ENCODE results near the gene RER1. TPM values are rescaled to one million over a fixed set of nuclear protein-coding genes. Genes with fewer than 3 reads are reported as not detected.
A peak's percentile ranks its signal among the peaks of the same experiment; 100 is the strongest.

The RER1 gene
- total RNA-seq, 1 experiment from 2014 or later: 57.3 TPM

GRCh38 chr1:2353551-2354438 is 37.8 kb upstream of the RER1 start:
- DNase-seq (ENCODE audit: low spot score): no peak

DNA sequence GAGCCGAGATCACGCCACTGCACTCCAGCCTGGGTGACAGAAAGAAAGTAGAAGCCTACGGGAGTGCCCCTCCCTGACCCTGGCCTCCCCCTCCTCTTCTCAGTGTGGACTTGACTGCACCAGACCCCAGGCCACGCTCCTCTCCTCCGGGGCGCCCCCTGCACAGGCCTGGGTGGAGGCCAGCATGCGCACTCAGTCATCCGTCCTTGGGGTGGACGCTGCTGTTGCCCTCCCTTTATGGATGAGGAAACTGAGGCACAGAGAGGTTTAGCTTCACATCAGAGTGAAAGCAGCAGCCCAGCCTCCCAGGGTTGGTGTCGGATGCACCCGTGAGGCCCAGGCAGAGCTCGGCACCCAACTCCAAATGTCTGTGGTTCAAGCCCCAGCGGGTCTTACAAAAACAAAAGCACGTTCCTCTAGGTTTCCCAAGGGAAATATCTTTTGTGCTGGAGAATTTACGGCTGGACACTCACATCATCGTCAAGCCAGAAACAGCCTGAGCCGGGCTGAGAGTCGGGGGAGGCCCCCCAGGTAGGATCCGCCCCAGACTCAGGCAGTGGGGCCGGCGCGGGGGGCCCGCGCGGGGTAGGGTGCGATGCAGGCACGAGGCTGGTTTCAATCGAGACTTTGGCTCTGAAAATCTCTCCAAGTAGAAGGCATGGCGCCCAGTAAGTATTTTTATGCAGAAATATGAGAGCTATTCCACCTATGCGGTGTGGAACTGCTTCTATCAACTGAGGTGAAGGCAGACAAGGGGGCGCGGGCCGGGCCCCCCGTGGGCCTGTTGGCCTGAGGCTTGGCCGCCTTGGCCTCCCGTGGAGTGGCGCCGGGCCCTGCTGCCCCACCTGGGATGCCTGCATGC is 36.9 kb upstream of the RER1 start:
- no peak for DNase-seq (ENCODE audit: low spot score)

DNA sequence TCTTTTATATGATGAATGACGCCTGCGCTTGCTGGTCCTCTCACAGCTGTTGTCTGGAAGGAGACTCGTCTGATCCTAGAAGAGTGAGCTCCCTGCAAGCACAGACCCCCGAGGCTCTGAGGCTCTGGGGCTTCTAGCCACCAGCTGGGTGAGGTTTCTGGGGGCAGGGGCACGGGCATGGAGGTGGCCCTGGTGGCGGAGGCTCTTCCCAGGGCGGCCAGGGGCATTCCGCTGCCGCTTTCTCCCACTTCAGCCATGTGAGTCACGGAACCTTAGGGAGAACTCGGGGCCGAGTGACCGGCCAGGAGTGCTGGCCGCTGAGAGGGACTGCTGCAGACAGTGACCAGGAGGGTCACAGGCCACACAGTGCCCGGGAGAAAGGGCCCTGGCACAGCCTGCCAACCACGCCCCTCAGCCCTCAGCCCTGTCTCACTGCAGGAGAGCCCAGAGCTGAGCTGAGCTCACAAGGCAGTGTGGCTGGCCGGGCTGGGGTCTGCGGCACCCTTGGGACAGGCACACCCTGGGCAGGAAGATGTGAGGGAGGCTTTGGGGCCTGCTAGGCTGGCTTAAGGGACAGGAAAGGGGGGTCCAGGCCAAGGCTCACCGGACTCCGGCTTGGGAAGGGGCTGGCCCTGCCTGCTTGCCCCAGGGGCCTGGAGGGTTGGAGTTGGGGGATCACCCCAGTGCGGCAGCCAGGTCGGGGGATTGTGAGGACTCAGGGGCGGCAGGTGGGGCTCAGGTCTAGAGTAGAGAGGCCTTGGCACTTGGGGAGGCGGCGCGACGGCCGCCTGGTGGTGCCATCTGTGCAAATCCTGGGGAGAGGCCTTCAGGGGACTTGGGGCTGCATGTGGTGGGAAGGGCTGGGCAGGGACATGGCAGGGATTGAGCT is 36.0 kb upstream of the RER1 start:
- DNase-seq (ENCODE audit: low spot score): no peak

- no peak for DNase-seq (ENCODE audit: low spot score)
Observed at GRCh38 chr1:2356401-2356800, 35.2 kb upstream of the RER1 start.

DNA sequence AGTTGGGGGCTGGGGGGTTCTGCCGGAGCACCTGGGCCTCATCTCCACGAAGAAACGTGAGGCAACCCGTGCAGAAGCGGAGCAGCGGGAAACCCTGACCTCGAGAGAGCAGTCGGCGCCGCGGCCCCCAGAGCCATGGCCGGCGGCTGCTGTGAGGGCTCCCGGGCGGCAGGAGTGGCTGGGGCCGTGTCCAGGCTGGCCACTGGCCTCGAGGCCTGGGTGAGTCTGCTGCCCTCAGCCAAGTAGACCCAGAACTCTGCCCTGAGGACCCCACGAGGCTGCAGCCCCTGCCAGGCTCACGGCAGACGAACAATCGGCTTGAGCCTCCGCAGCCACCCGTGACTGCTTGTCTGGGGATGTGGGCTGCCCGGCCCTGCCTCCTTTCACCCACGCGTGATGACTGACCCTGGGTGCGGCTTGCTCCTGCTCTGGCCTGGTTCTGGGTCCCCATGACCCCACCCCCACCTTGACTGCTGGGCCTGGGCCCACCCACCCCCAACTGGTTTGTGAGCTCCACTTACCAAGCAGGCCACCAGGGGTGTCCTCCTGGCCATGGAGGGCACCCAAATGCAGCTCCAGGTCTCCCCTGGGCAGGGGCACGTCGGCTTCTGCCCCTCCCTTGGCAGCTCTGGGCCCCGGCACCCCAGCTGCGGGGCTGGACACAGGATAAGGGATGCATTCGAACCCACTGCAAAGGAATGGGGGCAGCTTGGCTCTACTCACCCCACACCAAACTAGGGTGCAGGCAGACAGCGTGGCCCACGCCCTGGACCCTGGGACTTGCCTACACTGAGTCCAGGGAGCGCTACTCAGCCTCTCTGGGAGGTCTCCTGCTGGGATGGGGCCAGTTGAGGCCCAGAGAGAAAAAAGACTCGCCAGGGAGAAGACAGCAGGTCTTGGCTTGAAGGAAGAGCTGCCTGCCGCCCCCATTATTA is 34.5 kb upstream of the RER1 start:
- DNase-seq (ENCODE audit: low spot score): no peak

DNA sequence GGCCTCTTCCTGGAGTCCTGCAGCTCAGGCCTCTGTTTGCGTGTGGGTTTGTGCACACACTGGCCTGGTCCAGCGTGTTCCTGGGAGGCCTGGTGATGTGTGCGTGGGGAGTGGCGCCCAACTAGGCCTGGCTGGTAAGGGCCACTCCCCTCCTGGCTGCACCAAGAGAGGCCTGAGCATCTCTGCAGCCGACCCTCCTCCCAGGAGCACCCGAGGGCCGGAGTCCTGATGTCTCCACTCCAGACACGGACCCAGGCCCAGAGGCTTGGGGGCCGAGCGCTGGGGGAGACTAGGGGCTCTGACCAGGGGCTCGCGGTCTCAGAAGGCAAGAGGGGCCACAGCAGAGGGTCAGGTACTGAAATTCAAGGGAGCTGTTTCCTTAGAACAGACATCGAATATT is 33.6 kb upstream of the RER1 start:
- no peak for DNase-seq (ENCODE audit: low spot score)

- no peak for DNase-seq (ENCODE audit: low spot score)
Observed at GRCh38 chr1:2358651-2359640, 32.7 kb upstream of the RER1 start.

- peak; percentile 13 for DNase-seq (ENCODE audit: low spot score)
Observed at GRCh38 chr1:2360588-2361364, 30.9 kb upstream of the RER1 start.

GRCh38 chr1:2363847-2364513 is 27.7 kb upstream of the RER1 start:
- DNase-seq (ENCODE audit: low spot score): no peak

DNA sequence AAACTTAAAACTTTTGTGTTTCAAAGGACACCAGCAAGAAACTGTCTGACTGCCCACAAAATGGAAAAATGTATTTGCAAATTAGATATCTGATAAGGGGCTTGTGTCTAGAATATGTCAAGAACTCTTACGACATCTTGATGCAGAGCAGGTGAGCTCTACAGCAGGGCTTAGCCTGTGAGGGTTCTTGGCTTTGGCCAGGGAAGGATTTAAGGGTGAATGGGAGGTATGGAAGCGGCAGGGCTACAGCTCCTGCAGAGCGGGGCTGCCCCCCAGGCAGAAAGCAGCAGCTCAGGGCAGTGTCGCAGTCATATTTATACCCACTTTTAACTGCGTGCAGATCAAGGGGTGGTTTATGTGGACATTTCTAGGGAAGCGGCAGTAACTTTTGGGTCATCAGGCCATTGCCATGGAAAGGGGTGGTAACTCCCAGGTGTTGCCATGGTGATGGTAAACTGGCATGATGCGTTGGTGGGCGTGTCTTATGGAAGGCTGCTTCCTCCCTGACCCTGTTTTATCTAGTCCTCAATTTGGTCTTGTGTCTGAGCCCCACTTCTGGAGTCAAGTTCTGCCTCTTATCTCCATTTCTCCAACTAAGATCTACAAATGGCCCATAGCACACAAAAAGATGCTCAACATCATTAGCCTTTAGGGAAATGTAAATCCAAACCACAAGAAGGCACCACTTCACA is 23.4 kb upstream of the RER1 start:
- DNase-seq (ENCODE audit: low spot score): no peak

DNA sequence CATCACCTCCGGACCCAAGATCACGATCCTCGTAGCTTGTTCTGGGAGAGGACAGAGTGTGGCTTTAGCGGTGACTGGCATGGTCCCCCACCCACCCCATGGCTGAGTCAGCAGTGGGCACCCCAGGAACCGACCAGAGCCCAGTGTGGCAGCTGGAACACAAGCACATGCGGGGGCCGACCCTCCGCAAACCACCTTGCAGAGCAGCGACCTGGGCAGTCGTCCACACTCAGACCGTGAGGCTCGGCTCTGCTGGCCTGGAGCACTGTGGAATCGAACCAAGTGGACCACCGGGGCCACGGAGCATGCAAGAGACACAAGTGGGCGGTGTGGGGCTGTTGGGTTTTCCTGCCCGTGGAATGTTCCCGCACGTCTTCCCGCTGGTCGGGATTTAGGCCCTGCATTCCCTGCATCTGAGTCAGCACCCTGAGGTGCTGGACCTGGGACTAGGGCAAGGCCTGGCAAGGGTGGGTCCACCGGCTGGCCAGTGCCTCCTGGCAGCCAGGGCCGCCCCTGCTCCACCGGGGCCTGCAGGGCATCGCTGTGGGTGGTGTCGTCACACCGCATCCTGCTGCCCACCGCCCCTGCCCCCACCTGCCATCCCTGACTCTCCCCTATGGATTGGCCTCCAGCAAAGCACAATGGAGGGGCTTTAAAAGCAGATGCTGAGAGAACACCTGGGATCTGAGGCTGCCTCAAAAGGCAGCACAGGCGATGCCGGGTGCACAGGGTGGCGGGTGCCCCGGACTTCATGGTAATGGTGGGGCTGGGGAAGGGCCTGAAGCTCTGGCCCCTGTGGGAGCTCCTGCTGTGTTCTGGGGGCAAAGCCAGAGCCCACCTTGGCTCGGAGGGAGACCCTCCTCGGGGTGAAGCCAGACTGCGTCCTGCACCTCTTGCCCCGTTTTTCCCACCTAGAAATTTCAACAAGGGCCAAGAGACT is 18.8 kb upstream of the RER1 start:
- DNase-seq (ENCODE audit: low spot score): peak; percentile 47

DNA sequence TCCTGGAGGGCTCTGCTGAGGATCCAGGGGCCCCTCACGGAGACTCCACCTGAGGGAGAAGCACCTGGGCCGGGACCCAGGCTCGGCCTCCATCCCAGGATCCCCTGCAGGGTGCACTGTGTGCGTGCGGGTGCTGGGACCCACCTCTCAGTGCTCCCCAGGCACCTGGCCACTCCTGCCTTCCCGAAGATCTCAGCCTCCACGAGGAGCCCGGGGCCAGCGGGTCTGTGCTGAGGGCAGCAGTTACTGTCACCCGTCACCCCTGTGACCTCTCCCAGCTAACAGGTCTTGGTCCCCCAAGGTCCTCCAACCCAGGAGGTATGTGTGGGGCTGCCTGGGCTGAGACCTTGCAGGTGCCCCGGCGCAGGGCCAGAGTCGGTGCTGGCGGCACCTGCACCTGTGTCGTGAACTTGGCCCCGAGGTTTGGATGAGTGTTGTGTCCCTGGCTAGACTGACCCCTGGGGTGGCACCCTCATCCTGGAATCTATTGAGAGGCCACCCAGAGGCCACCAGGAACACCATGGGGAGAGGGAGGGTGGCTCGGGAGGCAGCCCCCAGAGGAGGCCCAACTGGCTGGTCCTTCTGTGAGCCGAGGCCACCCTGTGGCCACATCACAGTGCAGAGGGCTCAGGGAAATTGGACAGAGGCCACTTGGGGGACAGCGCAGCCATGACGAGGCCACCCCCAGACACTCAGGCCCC is 17.9 kb upstream of the RER1 start:
- no peak for DNase-seq (ENCODE audit: low spot score)

DNA sequence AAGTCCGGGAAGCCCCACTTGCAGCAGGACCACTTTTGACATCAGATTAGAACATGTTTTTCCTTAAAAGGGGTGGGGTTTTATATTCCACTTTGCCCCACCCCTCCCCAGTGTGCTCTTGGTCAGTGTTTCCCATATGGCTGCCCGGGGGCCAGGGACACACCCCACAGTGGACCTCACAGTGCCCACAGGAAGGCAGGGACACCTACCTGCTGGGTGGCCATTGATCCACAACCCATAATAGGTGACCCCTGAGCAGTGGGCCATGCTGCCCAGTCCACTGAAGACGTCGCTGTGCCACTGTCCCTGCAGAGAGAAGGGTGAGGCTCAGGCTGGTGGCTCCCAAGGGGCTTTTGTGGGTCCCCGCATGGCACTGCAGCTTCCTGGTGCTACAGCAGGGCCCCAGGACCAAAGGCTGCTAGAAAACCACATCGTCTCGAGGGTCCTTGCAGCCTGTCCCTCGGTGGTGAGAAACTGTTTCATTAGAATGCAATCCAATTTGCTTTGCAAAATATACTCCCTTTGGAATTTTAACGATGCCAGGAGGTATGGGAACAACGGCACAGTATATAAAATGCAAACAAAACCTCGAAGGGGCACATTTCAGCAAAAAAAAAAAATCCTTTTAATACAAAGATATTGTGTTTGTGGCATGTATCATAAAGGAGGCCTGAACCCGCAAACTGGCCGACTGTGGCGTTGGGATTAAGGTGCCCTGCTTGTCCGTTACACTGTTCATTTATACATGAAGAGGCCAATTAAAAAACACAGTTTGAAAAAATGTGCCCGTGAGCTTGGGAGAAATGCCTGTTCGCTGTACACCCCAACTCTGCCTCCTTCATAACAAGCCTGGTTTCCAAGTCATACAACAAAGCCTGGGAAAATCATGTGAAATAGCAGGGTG is 17.1 kb upstream of the RER1 start:
- no peak for DNase-seq (ENCODE audit: low spot score)

DNA sequence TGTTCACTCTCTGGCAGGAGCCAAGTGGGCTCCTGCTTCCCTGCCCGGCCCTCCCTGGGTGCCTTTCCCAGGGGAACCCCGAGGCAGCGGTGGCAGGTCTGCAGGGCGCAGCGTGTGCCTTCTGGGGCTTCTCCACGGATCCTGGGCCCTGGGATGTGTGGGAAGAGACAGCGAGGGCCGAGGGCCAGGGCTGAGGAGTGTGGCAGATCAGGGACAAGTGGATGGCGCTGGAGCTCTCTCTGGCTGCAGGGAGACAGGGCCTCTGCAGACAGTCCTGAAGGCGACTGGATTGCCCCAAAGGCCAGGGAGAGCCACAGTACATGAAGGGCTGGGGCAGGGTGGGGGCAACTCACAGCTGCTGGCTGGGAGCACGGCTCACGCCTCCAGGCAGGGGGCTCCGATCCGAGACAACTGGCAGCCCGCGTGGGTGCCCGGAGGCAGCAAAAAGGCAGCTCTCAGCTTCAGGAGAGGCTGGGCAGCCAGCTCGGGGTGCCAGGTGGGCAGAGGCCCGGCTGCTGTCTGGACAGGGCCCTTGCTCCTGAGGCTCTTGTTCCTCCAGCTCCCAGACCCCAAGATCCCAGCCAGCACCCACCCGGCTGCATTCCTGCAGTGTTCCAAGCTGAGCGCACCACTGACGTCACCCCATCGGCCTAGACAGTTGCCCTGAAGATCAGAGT is 16.3 kb upstream of the RER1 start:
- DNase-seq (ENCODE audit: low spot score): no peak
